ENCODE results near the gene TPM2. TPM values are rescaled to one million over a fixed set of nuclear protein-coding genes. Genes with fewer than 3 reads are reported as not detected.

TPM2 gene
- total RNA-seq, 1 donor from 2014 or later, result 4,180 TPM

DNA sequence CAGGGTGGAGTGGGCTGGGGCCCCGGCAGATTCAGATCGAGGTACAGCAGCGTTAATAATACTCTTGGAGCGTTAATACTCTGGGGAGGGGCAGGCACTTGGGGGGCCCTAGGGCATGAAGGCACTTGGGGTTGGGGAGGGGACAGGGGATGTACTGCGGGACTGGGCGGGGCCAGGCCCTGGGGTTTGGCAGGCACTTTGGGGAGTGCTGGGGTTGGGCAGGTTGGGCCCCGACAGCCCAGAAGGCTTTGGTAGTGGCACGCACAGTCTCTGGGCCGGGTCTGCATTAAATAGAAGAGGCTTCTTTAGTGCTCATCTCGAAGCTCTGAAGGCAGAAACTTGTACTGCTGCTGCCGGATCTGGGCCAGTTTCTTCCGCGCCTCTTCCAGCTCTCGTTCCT lies 7.8 kb upstream of the TPM2 start:
- no peaks in the 10 kb centered on the region for H3K27me3 ChIP-seq (ENCODE audit: control insufficient read depth in 3 of 3, insufficient read depth in 3 of 3, low read length in 3 of 3)
- peaks cover 55 to 66% (median 57%) of the 10 kb centered on the region in 3 donors for H3K36me3 ChIP-seq (ENCODE audit: control insufficient read depth in 3 of 3, insufficient read depth in 3 of 3, low read length in 3 of 3)
- H3K27ac ChIP-seq (ENCODE audit: low read depth, low read length), result no peak overlapping the region
- H3K9ac ChIP-seq (ENCODE audit: low read depth in 1 of 3, low read length in 3 of 3), result no peak overlapping the region
- H3K4me1 ChIP-seq (ENCODE audit: control insufficient read depth in 3 of 3, insufficient read depth in 3 of 3, low read length in 3 of 3), result peaks cover 4 to 10% (median 9%) of the 10 kb centered on the region in 3 donors
- H3K9me3 ChIP-seq (ENCODE audit: control insufficient read depth in 3 of 3, low read length in 3 of 3), result no peaks in the 10 kb centered on the region
- no peak overlapping the region for H3K4me3 ChIP-seq (ENCODE audit: low read length in 3 of 3)

DNA sequence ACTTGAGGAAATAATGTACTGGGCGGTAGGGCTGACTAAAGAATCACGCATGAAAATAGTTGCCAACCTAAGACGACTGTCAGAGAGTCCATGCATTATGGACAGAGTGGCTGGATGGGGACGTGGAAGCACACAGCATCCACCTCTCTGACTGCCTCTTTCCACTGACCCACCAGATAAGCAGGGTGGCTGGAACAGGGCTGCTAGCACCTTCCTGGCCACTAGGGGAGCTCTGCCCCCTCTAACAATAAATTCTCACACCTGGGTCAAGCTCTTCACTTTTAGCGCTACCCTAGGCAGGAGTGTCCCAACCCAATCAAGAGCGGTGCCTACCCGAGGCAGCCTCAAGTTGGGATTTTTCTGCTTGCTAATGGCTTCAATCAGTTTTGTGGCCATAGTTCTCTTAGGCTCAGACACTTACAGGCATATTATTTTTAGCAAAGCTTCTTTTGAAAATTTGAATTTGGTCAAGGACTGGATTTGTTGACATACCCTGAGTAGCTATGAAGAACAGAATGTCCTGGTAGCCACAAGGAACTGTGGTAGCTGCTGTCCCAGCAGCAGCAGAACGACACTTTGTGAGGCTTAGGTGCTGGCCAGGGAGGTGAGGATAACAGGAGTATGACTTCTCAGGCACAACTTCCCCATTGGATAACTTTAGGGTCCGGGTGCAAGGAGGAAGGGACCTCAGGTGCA lies 6.9 kb upstream of the TPM2 start:
- Histone ChIP-seq H3K27me3 (ENCODE audit: control insufficient read depth in 3 of 3, insufficient read depth in 3 of 3, low read length in 3 of 3) (no peaks in the 10 kb centered on the region), H3K36me3 (ENCODE audit: control insufficient read depth in 3 of 3, insufficient read depth in 3 of 3, low read length in 3 of 3) (peaks cover 48 to 58% (median 52%) of the 10 kb centered on the region in 3 donors), H3K4me1 (ENCODE audit: control insufficient read depth in 3 of 3, insufficient read depth in 3 of 3, low read length in 3 of 3) (peaks cover 6 to 14% (median 9%) of the 10 kb centered on the region in 3 donors), H3K9me3 (ENCODE audit: control insufficient read depth in 3 of 3, low read length in 3 of 3) (no peaks in the 10 kb centered on the region), H3K27ac (ENCODE audit: low read depth, low read length) (no peak overlapping the region), H3K4me3 (ENCODE audit: low read length in 3 of 3) (no peak overlapping the region), H3K9ac (ENCODE audit: low read depth in 1 of 3, low read length in 3 of 3) (peak overlapping the region in 1 of 3 donors; percentile 25)

DNA sequence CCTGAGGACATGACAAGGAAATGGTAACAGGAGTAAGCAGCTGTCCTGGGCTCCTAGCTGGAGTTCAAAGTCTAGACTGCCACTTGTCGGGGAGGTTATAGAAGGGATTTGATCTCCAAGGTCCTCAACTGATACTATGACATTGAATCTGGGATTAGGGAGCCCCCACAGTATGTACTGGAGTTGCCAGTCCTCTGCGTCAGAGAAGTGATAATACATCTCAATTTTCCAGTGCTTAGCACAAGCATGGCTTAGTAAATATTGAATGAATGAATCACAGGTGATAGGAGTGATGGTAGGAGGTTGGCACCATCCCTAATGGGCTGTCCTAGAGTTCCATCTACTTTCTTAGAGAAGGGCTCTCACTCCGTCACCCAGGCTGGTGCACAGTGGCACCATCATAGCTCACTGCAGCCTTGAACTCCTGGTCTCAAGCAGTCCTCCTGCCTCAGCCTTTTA lies 6.2 kb upstream of the TPM2 start:
- H3K27me3 ChIP-seq (ENCODE audit: control insufficient read depth in 3 of 3, insufficient read depth in 3 of 3, low read length in 3 of 3), result no peaks in the 10 kb centered on the region
- no peak overlapping the region for H3K4me3 ChIP-seq (ENCODE audit: low read length in 3 of 3)
- no peak overlapping the region for H3K9ac ChIP-seq (ENCODE audit: low read depth in 1 of 3, low read length in 3 of 3)
- no peak overlapping the region for H3K27ac ChIP-seq (ENCODE audit: low read depth, low read length)
- H3K9me3 ChIP-seq (ENCODE audit: control insufficient read depth in 3 of 3, low read length in 3 of 3), result no peaks in the 10 kb centered on the region
- H3K36me3 ChIP-seq (ENCODE audit: control insufficient read depth in 3 of 3, insufficient read depth in 3 of 3, low read length in 3 of 3), result peaks cover 41 to 51% (median 45%) of the 10 kb centered on the region in 3 donors
- peaks cover 11 to 18% (median 12%) of the 10 kb centered on the region in 3 donors for H3K4me1 ChIP-seq (ENCODE audit: control insufficient read depth in 3 of 3, insufficient read depth in 3 of 3, low read length in 3 of 3)

DNA sequence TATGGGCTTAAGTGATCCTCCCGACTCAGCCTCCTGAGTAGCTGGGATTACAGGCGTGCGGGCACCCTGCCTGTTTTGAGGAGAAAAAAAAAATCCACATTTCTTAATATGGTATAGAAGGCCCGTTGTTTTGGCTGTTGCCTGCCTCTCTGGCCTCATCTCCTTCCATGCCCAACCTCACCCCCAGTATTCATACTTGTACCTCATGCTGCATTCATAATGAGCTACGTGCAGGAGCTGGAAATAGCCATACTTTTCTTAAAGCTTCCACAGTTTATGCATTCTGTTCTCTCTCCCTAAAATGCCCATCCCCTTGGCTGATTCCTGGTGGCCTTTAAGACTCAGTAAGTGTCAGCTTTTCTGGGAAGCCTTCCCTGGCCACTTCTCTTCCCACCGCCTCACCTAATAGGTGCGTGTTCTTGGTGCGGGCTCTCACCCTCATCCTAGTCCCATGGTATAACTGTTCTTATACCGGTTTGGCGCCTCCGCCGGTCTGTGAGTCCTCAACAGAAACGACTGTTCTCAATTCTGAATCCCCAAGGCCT lies 2.1 kb upstream of the TPM2 start:
- Histone ChIP-seq H3K9me3 (ENCODE audit: control insufficient read depth in 3 of 3, low read length in 3 of 3) (no peaks in the 10 kb centered on the region), H3K4me1 (ENCODE audit: control insufficient read depth in 3 of 3, insufficient read depth in 3 of 3, low read length in 3 of 3) (peaks cover 18 to 41% (median 20%) of the 10 kb centered on the region in 3 donors), H3K36me3 (ENCODE audit: control insufficient read depth in 3 of 3, insufficient read depth in 3 of 3, low read length in 3 of 3) (peaks cover 18 to 27% (median 20%) of the 10 kb centered on the region in 3 donors), H3K27ac (ENCODE audit: low read depth, low read length) (peak overlapping the region; percentile 98), H3K27me3 (ENCODE audit: control insufficient read depth in 3 of 3, insufficient read depth in 3 of 3, low read length in 3 of 3) (no peaks in the 10 kb centered on the region), H3K9ac (ENCODE audit: low read depth in 1 of 3, low read length in 3 of 3) (peak overlapping the region in 2 of 3 donors; percentile 96 to 100), H3K4me3 (ENCODE audit: low read length in 3 of 3) (peak overlapping the region in 1 of 3 donors; percentile 80)

DNA sequence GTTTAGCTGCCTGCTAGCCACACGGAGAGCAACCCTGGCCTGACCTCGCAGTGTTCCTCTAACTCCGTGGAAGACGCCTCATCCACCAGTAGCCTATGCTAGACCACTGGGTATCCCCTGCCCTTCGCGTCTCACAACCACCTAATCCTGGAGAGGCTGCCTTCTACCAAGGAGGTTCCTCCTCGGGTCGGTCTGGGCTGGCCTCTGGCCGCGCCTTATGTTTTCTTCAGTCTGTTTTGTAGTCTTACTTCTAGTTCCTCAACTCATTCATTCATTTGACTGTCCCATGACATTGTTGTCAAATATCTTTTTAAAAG lies 1.6 kb upstream of the TPM2 start:
- peak overlapping the region; percentile 67 to 98 (median 80) for H3K4me3 ChIP-seq (ENCODE audit: low read length in 3 of 3)
- H3K9me3 ChIP-seq (ENCODE audit: control insufficient read depth in 3 of 3, low read length in 3 of 3), result no peaks in the 10 kb centered on the region
- peak overlapping the region; percentile 98 for H3K27ac ChIP-seq (ENCODE audit: low read depth, low read length)
- no peaks in the 10 kb centered on the region for H3K27me3 ChIP-seq (ENCODE audit: control insufficient read depth in 3 of 3, insufficient read depth in 3 of 3, low read length in 3 of 3)
- H3K4me1 ChIP-seq (ENCODE audit: control insufficient read depth in 3 of 3, insufficient read depth in 3 of 3, low read length in 3 of 3), result peaks cover 16 to 41% (median 20%) of the 10 kb centered on the region in 3 donors
- H3K9ac ChIP-seq (ENCODE audit: low read depth in 1 of 3, low read length in 3 of 3), result peak overlapping the region; percentile 76 to 100 (median 96)
- peaks cover 16 to 31% (median 18%) of the 10 kb centered on the region in 3 donors for H3K36me3 ChIP-seq (ENCODE audit: control insufficient read depth in 3 of 3, insufficient read depth in 3 of 3, low read length in 3 of 3)

DNA sequence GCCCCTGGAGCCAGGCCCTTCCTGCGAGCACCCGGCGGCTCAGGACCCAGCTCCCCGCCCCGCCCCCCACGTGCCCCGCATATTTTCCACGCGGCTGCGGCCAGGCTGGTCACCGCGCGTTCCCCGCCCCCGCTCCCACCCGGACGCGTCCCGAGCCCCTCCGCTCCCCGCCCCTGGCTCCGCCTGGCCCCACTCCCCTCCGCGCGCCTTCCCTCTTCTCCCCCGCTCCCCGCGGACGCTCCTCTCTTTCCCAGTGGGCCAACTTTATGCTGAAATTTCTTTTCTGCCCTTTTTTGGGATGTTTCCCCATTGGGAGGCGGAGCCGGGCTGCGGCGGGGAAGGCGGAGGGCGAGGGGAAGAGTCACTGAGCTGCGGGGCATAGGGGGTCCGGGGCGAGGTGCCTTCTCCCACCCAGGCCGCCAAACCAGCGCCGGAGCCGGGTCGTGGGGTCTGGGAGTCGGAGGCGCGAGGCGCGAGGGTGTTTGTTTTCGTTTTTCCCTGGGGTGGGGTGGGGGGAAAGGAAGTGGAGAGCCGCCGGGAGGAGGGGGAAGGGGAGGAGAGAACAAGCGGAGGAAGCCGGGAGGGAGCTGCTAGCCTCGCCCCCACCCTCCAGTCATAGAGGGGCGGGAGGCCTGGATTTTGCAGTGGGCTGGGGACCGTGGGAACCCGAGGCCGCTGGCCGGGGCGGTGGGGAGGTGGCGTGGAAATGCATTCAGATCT lies 1.0 kb upstream of the TPM2 start:
- H3K27ac ChIP-seq (ENCODE audit: low read depth, low read length), result peak overlapping the region; percentile 98
- no peaks in the 10 kb centered on the region for H3K9me3 ChIP-seq (ENCODE audit: control insufficient read depth in 3 of 3, low read length in 3 of 3)
- H3K27me3 ChIP-seq (ENCODE audit: control insufficient read depth in 3 of 3, insufficient read depth in 3 of 3, low read length in 3 of 3), result no peaks in the 10 kb centered on the region
- H3K36me3 ChIP-seq (ENCODE audit: control insufficient read depth in 3 of 3, insufficient read depth in 3 of 3, low read length in 3 of 3), result peaks cover 15 to 31% (median 21%) of the 10 kb centered on the region in 3 donors
- peak overlapping the region; percentile 84 to 98 (median 96) for H3K4me3 ChIP-seq (ENCODE audit: low read length in 3 of 3)
- H3K9ac ChIP-seq (ENCODE audit: low read depth in 1 of 3, low read length in 3 of 3), result peak overlapping the region; percentile 85 to 100 (median 100)
- peaks cover 20 to 43% (median 20%) of the 10 kb centered on the region in 3 donors for H3K4me1 ChIP-seq (ENCODE audit: control insufficient read depth in 3 of 3, insufficient read depth in 3 of 3, low read length in 3 of 3)

DNA sequence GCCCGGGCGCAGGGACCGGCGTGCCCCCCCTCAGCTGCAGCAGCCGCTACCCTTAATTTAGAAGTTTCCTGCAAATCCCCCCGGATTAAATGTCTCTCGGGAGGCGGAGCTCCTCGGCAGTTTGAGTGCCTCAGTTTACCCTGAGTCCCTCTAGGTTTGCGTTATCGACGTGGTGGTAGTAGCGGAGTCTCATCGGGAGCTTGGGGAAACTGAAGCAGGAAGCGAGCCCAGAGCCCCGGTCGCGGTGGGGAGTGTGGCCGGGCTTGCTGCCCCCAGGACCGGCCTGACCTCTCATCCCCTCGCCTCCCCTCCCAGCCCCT lies 529 bp upstream of the TPM2 start:
- peak overlapping the region; percentile 84 to 98 (median 96) for H3K4me3 ChIP-seq (ENCODE audit: low read length in 3 of 3)
- H3K27ac ChIP-seq (ENCODE audit: low read depth, low read length), result peak overlapping the region; percentile 98
- H3K27me3 ChIP-seq (ENCODE audit: control insufficient read depth in 3 of 3, insufficient read depth in 3 of 3, low read length in 3 of 3), result no peaks in the 10 kb centered on the region
- peak overlapping the region; percentile 85 to 100 (median 100) for H3K9ac ChIP-seq (ENCODE audit: low read depth in 1 of 3, low read length in 3 of 3)
- H3K4me1 ChIP-seq (ENCODE audit: control insufficient read depth in 3 of 3, insufficient read depth in 3 of 3, low read length in 3 of 3), result peaks cover 25 to 48% (median 26%) of the 10 kb centered on the region in 3 donors
- peaks cover 21 to 34% (median 26%) of the 10 kb centered on the region in 3 donors for H3K36me3 ChIP-seq (ENCODE audit: control insufficient read depth in 3 of 3, insufficient read depth in 3 of 3, low read length in 3 of 3)
- no peaks in the 10 kb centered on the region for H3K9me3 ChIP-seq (ENCODE audit: control insufficient read depth in 3 of 3, low read length in 3 of 3)

DNA sequence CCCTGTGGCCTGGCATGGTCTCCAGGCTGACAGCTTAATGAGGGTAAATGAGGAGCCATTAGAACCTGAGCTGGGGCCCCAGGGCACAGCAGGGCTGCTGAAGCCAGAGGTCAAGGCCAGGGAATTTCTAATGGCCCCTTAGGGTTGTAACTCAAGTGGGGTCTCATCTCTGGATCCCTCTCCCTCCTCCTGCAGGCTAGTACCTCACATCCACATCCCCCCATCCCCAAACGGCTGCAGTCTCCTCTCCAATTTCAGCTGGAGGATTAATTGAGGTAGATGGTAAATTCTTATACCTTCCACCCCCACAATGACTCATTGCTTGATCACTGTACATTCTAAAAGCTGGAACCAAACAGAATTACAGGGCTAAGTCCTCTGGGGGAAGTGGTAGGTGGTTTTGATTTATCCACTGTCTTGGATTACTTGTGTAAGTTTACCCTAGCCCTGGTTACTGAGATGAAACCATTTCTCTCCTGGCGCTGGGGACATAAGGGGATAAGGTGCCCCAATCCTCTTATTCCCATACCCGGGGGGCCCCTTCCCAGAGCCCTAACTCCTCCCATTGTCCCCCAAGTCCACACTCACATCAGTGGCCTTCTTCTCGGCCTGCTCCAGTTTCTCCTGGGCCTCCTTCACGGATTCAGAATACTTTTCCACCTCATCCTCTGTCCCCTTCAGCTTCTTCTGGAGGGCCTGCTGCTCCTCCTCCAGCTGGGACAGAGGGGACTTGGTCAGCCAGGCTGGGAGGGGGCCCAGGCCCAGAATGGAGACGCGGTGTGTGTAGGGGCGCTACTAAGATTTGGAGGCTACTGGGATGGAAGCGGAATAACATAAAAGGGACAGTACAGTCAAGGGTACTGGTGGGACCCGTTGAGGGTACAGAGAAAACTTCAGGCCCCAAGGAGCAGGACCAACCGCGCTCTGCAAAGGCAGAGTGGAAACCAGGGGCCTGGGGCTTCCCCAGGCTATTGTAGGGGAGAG lies 875 bp downstream of the TPM2 start:
- no peaks in the 10 kb centered on the region for H3K27me3 ChIP-seq (ENCODE audit: control insufficient read depth in 3 of 3, insufficient read depth in 3 of 3, low read length in 3 of 3)
- H3K4me1 ChIP-seq (ENCODE audit: control insufficient read depth in 3 of 3, insufficient read depth in 3 of 3, low read length in 3 of 3), result peaks cover 31 to 62% (median 37%) of the 10 kb centered on the region in 3 donors
- H3K36me3 ChIP-seq (ENCODE audit: control insufficient read depth in 3 of 3, insufficient read depth in 3 of 3, low read length in 3 of 3), result peaks cover 35 to 48% (median 40%) of the 10 kb centered on the region in 3 donors
- H3K4me3 ChIP-seq (ENCODE audit: low read length in 3 of 3), result peak overlapping the region; percentile 90 to 98 (median 96)
- H3K27ac ChIP-seq (ENCODE audit: low read depth, low read length), result peak overlapping the region; percentile 98
- H3K9me3 ChIP-seq (ENCODE audit: control insufficient read depth in 3 of 3, low read length in 3 of 3), result no peaks in the 10 kb centered on the region
- peak overlapping the region; percentile 99 to 100 (median 100) for H3K9ac ChIP-seq (ENCODE audit: low read depth in 1 of 3, low read length in 3 of 3)

DNA sequence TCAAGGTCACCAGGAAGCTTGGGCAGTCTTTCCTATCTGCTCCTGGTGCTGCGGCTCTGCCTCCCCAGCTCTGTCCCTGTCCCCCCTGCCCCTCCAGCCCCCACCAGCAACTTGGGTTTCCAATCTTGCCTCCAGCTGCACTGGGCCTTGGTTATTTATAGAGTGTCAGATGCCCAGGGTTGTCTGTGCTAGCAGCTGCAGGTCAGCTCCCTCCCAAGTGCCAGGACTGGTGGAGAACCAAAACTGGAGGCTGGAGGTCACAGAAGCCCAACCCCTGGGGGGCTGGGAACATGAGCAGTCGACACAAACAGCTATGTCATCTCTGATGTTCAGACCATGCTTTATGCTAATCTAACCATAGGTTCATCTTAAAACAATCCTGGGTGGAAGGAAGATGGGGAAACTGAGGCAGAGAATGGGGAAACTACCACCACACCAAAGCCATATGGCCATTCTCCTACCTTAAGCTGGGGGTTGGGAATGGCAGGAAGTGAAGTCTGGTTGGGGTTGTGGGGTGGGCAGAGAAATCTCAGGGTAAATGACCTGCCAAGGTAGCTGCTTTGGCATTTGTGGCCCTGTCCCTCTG lies 1.7 kb downstream of the TPM2 start:
- Histone ChIP-seq H3K9me3 (ENCODE audit: control insufficient read depth in 3 of 3, low read length in 3 of 3) (no peaks in the 10 kb centered on the region), H3K4me3 (ENCODE audit: low read length in 3 of 3) (peak overlapping the region; percentile 90 to 98 (median 96)), H3K4me1 (ENCODE audit: control insufficient read depth in 3 of 3, insufficient read depth in 3 of 3, low read length in 3 of 3) (peaks cover 31 to 70% (median 37%) of the 10 kb centered on the region in 3 donors), H3K36me3 (ENCODE audit: control insufficient read depth in 3 of 3, insufficient read depth in 3 of 3, low read length in 3 of 3) (peaks cover 43 to 56% (median 48%) of the 10 kb centered on the region in 3 donors), H3K9ac (ENCODE audit: low read depth in 1 of 3, low read length in 3 of 3) (peak overlapping the region; percentile 99 to 100 (median 100)), H3K27ac (ENCODE audit: low read depth, low read length) (peak overlapping the region; percentile 98), H3K27me3 (ENCODE audit: control insufficient read depth in 3 of 3, insufficient read depth in 3 of 3, low read length in 3 of 3) (no peaks in the 10 kb centered on the region)

Measured in skeletal muscle tissue (tissue), 4 donors.